Choroid plexus epithelial cell (primary cell): ENCODE measurements around the gene EGFL7.

Experiments used
- DNase-seq: peaks from one replicate; pipeline ENCODE4 v3.0.0-alpha.2; 2010; ENCODE audit warnings: low read depth
- H3K4me3 ChIP-seq: 2 replicates; pipeline ENCODE4 v1.5.1; 2011; ENCODE audit warnings: low read depth, mild to moderate bottlenecking, control low read depth, low read length, moderate library complexity
- CTCF ChIP-seq: conservative IDR thresholded peaks from 2 replicates; pipeline ENCODE4 v1.5.1; 2011; ENCODE audit warnings: low read depth, mild to moderate bottlenecking, control low read depth, inconsistent platforms, low read length, moderate library complexity

Gene EGFL7

DNA sequence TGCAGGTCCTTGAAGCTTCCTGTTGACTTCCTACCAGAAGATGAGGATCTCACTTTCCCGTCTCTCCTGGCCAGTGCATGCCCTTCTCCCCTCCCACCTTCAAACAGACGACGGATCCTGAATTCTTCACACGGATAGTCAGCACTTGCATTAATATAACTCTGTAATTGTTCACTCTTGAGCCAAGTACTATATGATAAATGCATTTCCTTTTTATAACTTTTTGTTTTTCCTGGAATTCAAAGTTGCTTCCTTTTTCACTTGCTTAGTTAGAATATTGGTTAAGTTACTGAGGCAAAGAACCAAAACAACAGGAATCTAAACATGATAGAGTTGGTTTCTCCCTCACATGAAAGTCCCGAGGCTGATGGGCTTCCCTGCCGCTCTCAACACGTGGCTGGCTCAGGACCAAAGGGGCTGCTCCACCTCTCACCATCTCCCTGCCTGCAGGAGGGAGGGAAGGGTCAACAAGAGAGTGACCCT, 20.2 kb upstream of the EGFL7 start:
- no peak overlapping the region for H3K4me3 ChIP-seq
- TF ChIP-seq CTCF, result no peak
- DNase-seq, result no peak

- DNase-seq, result no peak
- H3K4me3 ChIP-seq, result no peak overlapping the region
- TF ChIP-seq CTCF, result no peak
Measured at GRCh38 chr9:136643596-136644342, 18.9 kb upstream of the EGFL7 start.

DNA sequence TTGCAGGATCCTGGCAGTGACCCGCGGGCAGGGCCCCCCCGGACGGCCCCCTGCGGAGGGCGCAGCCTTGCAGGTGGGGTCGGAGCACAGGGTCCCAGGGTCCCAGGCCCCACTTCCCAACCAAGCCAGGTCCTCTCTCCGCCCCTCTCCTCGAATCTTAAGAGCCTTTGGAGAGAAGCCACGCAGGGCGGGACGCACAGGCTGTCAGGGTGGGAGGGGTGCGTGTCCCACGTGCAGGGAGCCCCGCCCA, 18.4 kb upstream of the EGFL7 start:
- TF ChIP-seq CTCF, result no peak
- no peak for DNase-seq
- H3K4me3 ChIP-seq, result no peak overlapping the region

DNA sequence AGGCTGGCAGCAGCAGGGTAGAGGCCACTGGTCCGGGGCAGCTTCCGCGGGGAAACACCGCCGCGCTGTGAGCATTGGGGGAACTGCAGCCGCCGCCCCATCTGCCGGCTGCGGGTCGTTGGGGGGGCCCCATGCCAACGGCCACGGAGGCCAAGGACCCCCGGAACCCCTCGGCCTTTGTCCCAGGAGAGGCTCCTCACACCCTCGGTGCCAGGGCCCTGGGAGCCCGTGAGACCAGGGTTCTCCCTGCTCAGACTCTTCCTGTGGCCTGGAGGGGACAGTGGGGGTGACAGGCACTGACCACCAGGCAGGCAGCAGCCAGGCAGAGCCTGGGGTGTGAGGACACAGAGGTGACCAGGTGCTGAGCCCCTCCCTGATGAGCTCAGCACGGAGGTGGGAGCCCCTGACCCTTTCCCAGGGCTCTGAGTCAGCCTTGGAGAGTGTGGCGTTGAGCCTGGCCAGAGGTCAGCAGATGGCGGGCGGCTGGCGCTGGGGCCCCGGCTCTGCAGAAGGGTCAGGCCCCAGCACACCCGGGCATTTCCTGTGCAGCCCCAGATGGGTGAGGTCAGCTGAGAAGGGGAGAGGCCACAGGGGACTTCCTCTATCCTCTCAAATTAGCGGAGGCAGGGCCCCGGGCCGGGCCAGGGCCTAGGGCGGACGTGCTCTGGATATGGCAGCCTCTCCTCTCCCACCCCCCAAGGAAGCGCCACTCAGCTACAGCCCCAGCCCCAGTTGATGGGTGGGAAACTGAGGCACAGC, 17.9 kb upstream of the EGFL7 start:
- DNase-seq, result peak; percentile 38
- peak; percentile 64 for TF ChIP-seq CTCF
- no peak overlapping the region for H3K4me3 ChIP-seq

DNA sequence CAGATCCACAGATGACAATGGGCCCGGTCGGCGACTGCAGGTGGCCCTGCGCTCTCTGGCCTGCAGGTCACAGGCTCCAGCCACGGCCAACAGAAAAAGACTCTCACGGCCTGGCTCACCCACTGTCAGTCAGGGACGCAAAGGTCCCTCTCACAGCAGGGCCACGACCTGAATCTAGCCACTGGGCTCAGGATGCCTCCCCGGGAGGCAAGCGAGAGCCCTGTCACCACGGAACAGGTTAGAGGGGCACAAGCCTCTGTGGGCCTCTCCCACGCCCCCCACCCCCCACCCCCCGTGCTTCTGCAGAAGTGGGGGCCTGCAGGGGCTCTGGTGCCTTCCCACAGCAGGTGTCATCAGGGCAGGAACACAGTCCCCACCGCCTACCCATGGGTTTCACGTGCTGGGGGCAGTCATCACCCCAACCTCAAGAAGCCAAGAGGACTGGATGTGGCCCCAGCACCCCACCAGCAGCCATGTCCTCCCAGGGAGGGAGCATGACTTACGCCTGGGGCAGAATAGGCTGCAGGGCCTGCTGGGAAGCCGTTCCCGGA, 17.3 kb upstream of the EGFL7 start:
- DNase-seq, result no peak
- no peak overlapping the region for H3K4me3 ChIP-seq
- TF ChIP-seq CTCF, result no peak

- DNase-seq, result peak; percentile 36
- no peak for TF ChIP-seq CTCF
- no peak overlapping the region for H3K4me3 ChIP-seq
Measured at GRCh38 chr9:136645903-136646754, 16.6 kb upstream of the EGFL7 start.
